ENCODE data around the gene KCTD7. TPM values are rescaled to one million over a fixed set of nuclear protein-coding genes. Genes with fewer than 3 reads are reported as not detected.

Gene KCTD7
- total RNA-seq, 1 experiment from 2014 or later: 3.9 TPM

DNA sequence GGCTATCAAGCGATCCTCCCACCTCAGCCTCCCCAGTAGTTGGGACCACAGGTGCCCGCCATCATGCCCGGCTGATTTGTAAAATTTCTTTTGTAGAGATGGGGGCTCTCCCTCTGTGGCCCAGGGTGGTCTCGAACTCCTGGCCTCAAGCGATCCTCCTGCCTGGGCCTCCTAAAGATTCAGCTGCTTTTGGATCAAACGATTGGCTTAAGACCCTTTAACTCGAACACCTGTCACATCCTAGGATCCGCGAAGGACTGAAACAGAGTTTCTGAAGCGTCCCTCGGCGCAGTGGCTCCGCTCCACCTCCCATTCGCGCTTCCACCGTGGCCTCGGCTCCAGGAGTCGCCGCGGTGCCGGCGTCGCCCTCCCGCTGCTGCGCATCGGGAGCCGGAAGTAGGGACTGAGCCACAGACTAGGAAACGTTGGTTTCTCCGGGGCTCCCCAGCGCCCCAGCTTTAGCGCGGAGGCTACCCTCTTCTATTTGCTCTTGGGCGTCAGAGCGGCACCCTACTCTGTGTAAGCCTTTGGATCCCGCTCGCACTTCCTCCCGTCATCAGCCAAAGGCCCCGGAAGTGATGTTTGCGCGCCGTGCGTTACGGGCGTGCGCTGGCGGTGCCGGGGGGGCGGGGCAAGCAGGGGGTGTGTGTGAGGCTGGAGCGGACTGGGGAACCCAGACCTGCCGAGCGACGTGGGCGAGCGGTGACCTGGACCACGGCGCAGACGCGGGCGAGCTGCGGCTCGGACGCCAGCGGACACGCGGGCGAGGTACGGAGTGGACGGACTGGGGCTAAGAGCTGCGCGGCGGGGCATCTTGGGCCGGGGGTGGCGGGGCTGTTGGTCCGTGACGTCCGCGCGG lies 53.0 kb downstream of the KCTD7 start (continued):
- TF ChIP-seq POLR2AphosphoS5 (IDR thresholded peaks at IDR 0.05; ENCODE audit: low read depth, low read length): peak; percentile 91
- no peak for TF ChIP-seq CTCF (IDR thresholded peaks at IDR 0.05 in 2 of 3, conservative IDR thresholded peaks at IDR 0.05 in 1 of 3; ENCODE audit: borderline replicate concordance in 1 of 3, insufficient read depth in 1 of 3, low read depth in 2 of 3, low read length in 2 of 3)
- no peak for TF ChIP-seq EZH2phosphoT487 (IDR thresholded peaks at IDR 0.05; ENCODE audit: borderline replicate concordance)
- no peak for TF ChIP-seq ZNF274 (IDR thresholded peaks at IDR 0.05; ENCODE audit: low read depth, low read length)
- TF ChIP-seq TCF7L2 (IDR thresholded peaks at IDR 0.05; ENCODE audit: borderline replicate concordance, extremely low read depth, insufficient read depth, insufficient read length): no peak
- peak; percentile 51 for TF ChIP-seq ELF1 (IDR thresholded peaks at IDR 0.05; ENCODE audit: borderline replicate concordance, low read depth)
- TF ChIP-seq CEBPB (IDR thresholded peaks at IDR 0.05; ENCODE audit: low read depth): no peak
- TF ChIP-seq SP1 (IDR thresholded peaks at IDR 0.05; ENCODE audit: low read depth): peak; percentile 25; the same call in 1 of the 2 replicates
- TF ChIP-seq EZH2 (IDR thresholded peaks at IDR 0.05): no peak
- TF ChIP-seq POLR2A (IDR thresholded peaks at IDR 0.05; ENCODE audit: borderline replicate concordance, extremely low read depth, insufficient read depth, insufficient read length): peak; percentile 73
- peak; percentile 84; the same call in 1 of the 2 replicates for TF ChIP-seq SIN3A (IDR thresholded peaks at IDR 0.05; ENCODE audit: low read depth)
- TF ChIP-seq, protein P1, sequence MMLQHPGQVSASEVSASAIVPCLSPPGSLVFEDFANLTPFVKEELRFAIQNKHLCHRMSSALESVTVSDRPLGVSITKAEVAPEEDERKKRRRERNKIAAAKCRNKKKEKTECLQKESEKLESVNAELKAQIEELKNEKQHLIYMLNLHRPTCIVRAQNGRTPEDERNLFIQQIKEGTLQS (IDR thresholded peaks at IDR 0.05): no peak
